Activated naive CD4-positive, alpha-beta T cell treated with anti-CD3 and anti-CD28 coated beads for 36 hours (primary cell): ENCODE data around the gene NLRP12. TPM values are rescaled to one million over a fixed set of nuclear protein-coding genes. Genes with fewer than 3 reads are reported as not detected.
A peak's percentile ranks its signal among the peaks of the same experiment; 100 is the strongest.
"Not testable (repeated sequence)": the region's sequence is repeated elsewhere in the genome, so short reads cannot be mapped to it uniquely, and the experiment has no call there.

Experiments used
- CTCF ChIA-PET: fragments of 350-600 bp; sonication (Branson Sonifier 250); formaldehyde crosslinking; loops from one replicate; lab custom pipeline; 2021; ENCODE audit warnings: antibody characterized with exemption; lab: Charles Lee
- DNase-seq: peaks from one replicate; pipeline ENCODE4 v3.0.0-alpha.2; 2020
- H3K27ac Mint-ChIP-seq: one replicate; pipeline ENCODE4 v1.8.0; 2021; ENCODE audit warnings: mild to moderate bottlenecking, mixed read lengths
- H3K27me3 Mint-ChIP-seq: one replicate; pipeline ENCODE4 v1.8.0; 2021; ENCODE audit warnings: low read depth, mixed read lengths
- H3K36me3 Mint-ChIP-seq: one replicate; pipeline ENCODE4 v1.8.0; 2021; ENCODE audit warnings: low read depth, mixed read lengths
- H3K4me1 Mint-ChIP-seq: one replicate; pipeline ENCODE4 v1.8.0; 2021; ENCODE audit warnings: low read depth, mixed read lengths
- H3K4me3 Mint-ChIP-seq: one replicate; pipeline ENCODE4 v1.8.0; 2021; ENCODE audit warnings: mild to moderate bottlenecking, moderate library complexity, mixed read lengths
- H3K9me3 Mint-ChIP-seq: one replicate; pipeline ENCODE4 v1.8.0; 2021; ENCODE audit warnings: mixed read lengths
- intact Hi-C: fragments of 100-400 bp; cut with micrococcal nuclease; formaldehyde crosslinking; loops from one replicate; pipeline ENCODE4 v1.15.1; 2023
- total RNA-seq, 2 experiments: library from RNA; stranded (reverse); gene quantifications; one replicate each; pipeline ENCODE4 v1.2.3, GENCODE V29; 2021

The NLRP12 gene
- total RNA-seq, 2 experiments from 2014 or later, result not detected

GRCh38 chr19:53792721-53793433, 31.2 kb downstream of the NLRP12 start:
- H3K27ac Mint-ChIP-seq, result no peak overlapping the region
- DNase-seq, result peak; percentile 86
- H3K36me3 Mint-ChIP-seq, result no peaks in the 10 kb centered on the region
- H3K4me1 Mint-ChIP-seq, result no peaks in the 10 kb centered on the region
- no peaks in the 10 kb centered on the region for H3K9me3 Mint-ChIP-seq
- H3K27me3 Mint-ChIP-seq, result no peaks in the 10 kb centered on the region
- H3K4me3 Mint-ChIP-seq, result no peak overlapping the region
- intact Hi-C loops, result loop anchor here (1.0 to 5.0 kb wide), 3 partner anchors 49 to 598 kb away; no protein-coding TSS in a partner anchor
- CTCF ChIA-PET, result interaction anchor here (0.6 to 2.1 kb wide), 21 partner anchors 8 to 368 kb away, joined by 3 to 17 read pairs (median 3); no protein-coding TSS in a partner anchor

GRCh38 chr19:53789708-53790678, 34.1 kb downstream of the NLRP12 start:
- Mint-ChIP-seq H3K36me3 (no peaks in the 10 kb centered on the region), H3K4me1 (peaks cover 4% of the 10 kb centered on the region), H3K27me3 (peaks cover 12% of the 10 kb centered on the region), H3K4me3 (no peak overlapping the region), H3K9me3 (no peaks in the 10 kb centered on the region), H3K27ac (no peak overlapping the region)
- CTCF ChIA-PET, result interaction anchor here (0.6 to 1.8 kb wide), 3 partner anchors 18 to 235 kb away, joined by 4 to 8 read pairs (median 4); no protein-coding TSS in a partner anchor
- intact Hi-C loops, result loop anchor here (5.0 kb wide), 1 partner anchor 52 kb away; no protein-coding TSS in a partner anchor
- DNase-seq, result no peak

GRCh38 chr19:53787266-53787665, 36.8 kb downstream of the NLRP12 start:
- Mint-ChIP-seq H3K4me1 (peaks cover 4% of the 10 kb centered on the region), H3K9me3 (no peaks in the 10 kb centered on the region), H3K4me3 (no peak overlapping the region), H3K36me3 (no peaks in the 10 kb centered on the region), H3K27me3 (peaks cover 15% of the 10 kb centered on the region), H3K27ac (no peak overlapping the region)
- intact Hi-C loops, result no loop called here
- no peak for DNase-seq
- CTCF ChIA-PET, result interaction anchor here (0.6 kb wide), 1 partner anchor 15 kb away, joined by 4 read pairs; no protein-coding TSS in a partner anchor

GRCh38 chr19:53786744-53787143, 37.4 kb downstream of the NLRP12 start:
- H3K36me3 Mint-ChIP-seq, result no peaks in the 10 kb centered on the region
- H3K4me3 Mint-ChIP-seq, result no peak overlapping the region
- H3K27ac Mint-ChIP-seq, result no peak overlapping the region
- H3K9me3 Mint-ChIP-seq, result no peaks in the 10 kb centered on the region
- peaks cover 4% of the 10 kb centered on the region for H3K4me1 Mint-ChIP-seq
- intact Hi-C loops, result no loop called here
- DNase-seq, result no peak
- CTCF ChIA-PET, result no interaction called here
- H3K27me3 Mint-ChIP-seq, result peaks cover 15% of the 10 kb centered on the region

GRCh38 chr19:53785196-53785889, 38.8 kb downstream of the NLRP12 start:
- intact Hi-C loops, result no loop called here
- Mint-ChIP-seq H3K27ac (no peak overlapping the region), H3K9me3 (no peaks in the 10 kb centered on the region), H3K4me3 (no peak overlapping the region), H3K27me3 (peaks cover 15% of the 10 kb centered on the region), H3K36me3 (no peaks in the 10 kb centered on the region), H3K4me1 (peaks cover 4% of the 10 kb centered on the region)
- CTCF ChIA-PET, result no interaction called here
- no peak for DNase-seq

- Mint-ChIP-seq H3K9me3 (no peaks in the 10 kb centered on the region), H3K4me1 (peaks cover 4% of the 10 kb centered on the region), H3K27me3 (peaks cover 15% of the 10 kb centered on the region), H3K27ac (no peak overlapping the region), H3K4me3 (no peak overlapping the region), H3K36me3 (no peaks in the 10 kb centered on the region)
- CTCF ChIA-PET, result no interaction called here
- intact Hi-C loops, result no loop called here
- no peak for DNase-seq
Measured at GRCh38 chr19:53782698-53783097, 41.4 kb downstream of the NLRP12 start.

GRCh38 chr19:53781332-53781731, 42.8 kb downstream of the NLRP12 start:
- H3K27ac Mint-ChIP-seq, H3K4me1 Mint-ChIP-seq, H3K36me3 Mint-ChIP-seq, DNase-seq, H3K9me3 Mint-ChIP-seq, H3K4me3 Mint-ChIP-seq, intact Hi-C loops, CTCF ChIA-PET: not testable (repeated sequence)
- H3K27me3 Mint-ChIP-seq, result peaks cover 11% of the 10 kb centered on the region

GRCh38 chr19:53780506-53780905, 43.6 kb downstream of the NLRP12 start:
- no peaks in the 10 kb centered on the region for H3K36me3 Mint-ChIP-seq
- peaks cover 8% of the 10 kb centered on the region for H3K27me3 Mint-ChIP-seq
- H3K27ac Mint-ChIP-seq, result no peak overlapping the region
- H3K9me3 Mint-ChIP-seq, result no peaks in the 10 kb centered on the region
- peaks cover 3% of the 10 kb centered on the region for H3K4me1 Mint-ChIP-seq
- CTCF ChIA-PET, result no interaction called here
- intact Hi-C loops, result no loop called here
- no peak overlapping the region for H3K4me3 Mint-ChIP-seq
- DNase-seq, result no peak

GRCh38 chr19:53775524-53775923, 48.6 kb downstream of the NLRP12 start:
- Mint-ChIP-seq H3K4me3 (no peak overlapping the region), H3K27ac (no peak overlapping the region), H3K36me3 (no peaks in the 10 kb centered on the region), H3K9me3 (no peaks in the 10 kb centered on the region), H3K4me1 (peaks cover 2% of the 10 kb centered on the region), H3K27me3 (peaks cover 2% of the 10 kb centered on the region)
- no peak for DNase-seq
- intact Hi-C loops, result no loop called here
- CTCF ChIA-PET, result interaction anchor here (0.6 to 1.4 kb wide), 4 partner anchors 16 to 288 kb away, joined by 3 to 8 read pairs (median 4); no protein-coding TSS in a partner anchor

GRCh38 chr19:53774491-53774890, 49.6 kb downstream of the NLRP12 start:
- H3K4me1 Mint-ChIP-seq, H3K27me3 Mint-ChIP-seq, H3K9me3 Mint-ChIP-seq, H3K36me3 Mint-ChIP-seq, H3K27ac Mint-ChIP-seq, H3K4me3 Mint-ChIP-seq, intact Hi-C loops, DNase-seq: not testable (repeated sequence)
- CTCF ChIA-PET, result interaction anchor here (0.7 to 1.9 kb wide), 3 partner anchors 16 to 249 kb away, joined by 3 to 7 read pairs (median 4); no protein-coding TSS in a partner anchor

- DNase-seq, result no peak
- H3K36me3 Mint-ChIP-seq, result no peaks in the 10 kb centered on the region
- CTCF ChIA-PET, result interaction anchor here (0.7 to 1.9 kb wide), 3 partner anchors 15 to 249 kb away, joined by 3 to 7 read pairs (median 4); no protein-coding TSS in a partner anchor
- intact Hi-C loops, result no loop called here
- no peak overlapping the region for H3K4me3 Mint-ChIP-seq
- H3K9me3 Mint-ChIP-seq, result no peaks in the 10 kb centered on the region
- peaks cover 2% of the 10 kb centered on the region for H3K4me1 Mint-ChIP-seq
- H3K27ac Mint-ChIP-seq, result no peak overlapping the region
- H3K27me3 Mint-ChIP-seq, result peaks cover 5% of the 10 kb centered on the region
Measured at GRCh38 chr19:53773999-53774398, 50.1 kb downstream of the NLRP12 start.
